Esophagus squamous epithelium (tissue), 5 donors: ENCODE results near the gene PRKX. TPM values are rescaled to one million over a fixed set of nuclear protein-coding genes. Genes with fewer than 3 reads are reported as not detected.

Source experiments
- DNase-seq: peaks from one replicate; lab custom pipeline; 2025; lab: John Stamatoyannopoulos, UW
- H3K27ac ChIP-seq, 4 donors: fragments of 200-600 bp; sonication (generic); one replicate each; pipeline ENCODE4 v1.5.1; 2016 to 2019; ENCODE audit warnings: mild to moderate bottlenecking in 1 of 4
- H3K27me3 ChIP-seq, 4 donors: fragments of 200-600 bp; sonication (generic); 1 replicate in 3 of 4; 2 replicates in 1 of 4; pipeline versions ENCODE4 v1.5.1 to v1.6.0; 2017 to 2021; ENCODE audit warnings: antibody characterized with exemption in 1 of 4
- H3K36me3 ChIP-seq, 3 donors: fragments of 200-600 bp; sonication (generic); one replicate each; pipeline ENCODE4 v1.5.1; 2016 to 2019
- H3K4me1 ChIP-seq, 3 donors: fragments of 200-600 bp; sonication (generic); one replicate each; pipeline ENCODE4 v1.5.1; 2017 to 2019
- H3K4me3 ChIP-seq, 4 donors: fragments of 200-600 bp; sonication (generic); 1 replicate in 3 of 4; 2 replicates in 1 of 4; pipeline ENCODE4 v1.5.1; 2016 to 2019; ENCODE audit warnings: mild to moderate bottlenecking in 2 of 4, moderate library complexity in 1 of 4
- H3K9me3 ChIP-seq, 3 donors: fragments of 200-600 bp; sonication (generic); one replicate each; pipeline ENCODE4 v1.5.1; 2016 to 2019
- CTCF ChIP-seq, 6 experiments: fragments of 450-650 bp in 4 of 6; fragments of 200-600 bp in 2 of 6; sonication (generic) in 2 of 6; IDR thresholded peaks; one replicate each; pipeline ENCODE4 v1.5.1; 2016 to 2019; ENCODE audit warnings: antibody characterized with exemption in 6 of 6, mild to moderate bottlenecking in 4 of 6, moderate library complexity in 4 of 6
- POLR2A ChIP-seq, 4 donors: fragments of 450-650 bp; IDR thresholded peaks; one replicate each; pipeline ENCODE4 v1.6.1; 2017; ENCODE audit warnings: antibody characterized with exemption in 4 of 4, mild to moderate bottlenecking in 4 of 4, moderate library complexity in 3 of 4
- WGBS, 2 donors: methylation state at CpG; one replicate each; pipeline ENCODE4 v1.1.5; 2018; 5-methylcytosine and 5-hydroxymethylcytosine counted together
- intact Hi-C: fragments of 100-400 bp; cut with DNase I; formaldehyde crosslinking; loops from one replicate; pipeline ENCODE4 v1.15.0; 2022
- total RNA-seq, 4 donors: library from RNA; depleted of rRNA; stranded (reverse); fragments of >200 nt; gene quantifications; one replicate each; pipeline ENCODE4 v1.1.0, GENCODE V29; 2016
- donor health status: DM: yes; HTN: yes; CAD: no.

PRKX gene
- total RNA-seq, 4 donors from 2014 or later = 27.8 to 56.0 (median 34.5) TPM

DNA sequence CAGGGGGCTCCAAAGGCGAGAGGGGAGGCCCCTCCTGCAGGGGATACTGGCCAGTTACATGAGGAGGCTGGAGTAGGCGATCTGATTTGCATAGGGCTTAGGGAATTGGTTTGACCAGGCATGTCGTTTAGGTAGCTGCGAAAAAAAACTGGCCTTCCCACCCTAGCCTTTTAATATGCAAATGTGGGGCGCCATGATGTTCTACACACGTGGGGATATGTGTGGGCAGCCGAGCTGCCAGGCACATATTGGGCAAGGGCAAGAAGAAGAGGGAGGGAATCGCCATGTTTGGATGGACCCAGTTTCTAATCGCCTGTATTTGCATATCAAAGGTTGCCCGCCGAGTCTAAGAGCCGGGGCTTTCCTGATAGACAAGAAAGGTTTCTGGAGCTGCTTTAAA lies 121.3 kb downstream of the PRKX start:
- H3K27ac ChIP-seq = no peak overlapping the region
- no peaks in the 10 kb centered on the region for H3K36me3 ChIP-seq
- intact Hi-C loops = no loop called here
- H3K9me3 ChIP-seq = no peaks in the 10 kb centered on the region
- no peak for DNase-seq
- no peaks in the 10 kb centered on the region for H3K4me1 ChIP-seq
- no peak overlapping the region for H3K4me3 ChIP-seq
- WGBS, 2 donors = 35 to 40% methylated on average over 7 to 11 of the region's 12 CpGs
- H3K27me3 ChIP-seq = no peaks in the 10 kb centered on the region
- no peak for TF ChIP-seq POLR2A (IDR thresholded peaks at IDR 0.05)
- no peak for TF ChIP-seq CTCF (IDR thresholded peaks at IDR 0.05)

DNA sequence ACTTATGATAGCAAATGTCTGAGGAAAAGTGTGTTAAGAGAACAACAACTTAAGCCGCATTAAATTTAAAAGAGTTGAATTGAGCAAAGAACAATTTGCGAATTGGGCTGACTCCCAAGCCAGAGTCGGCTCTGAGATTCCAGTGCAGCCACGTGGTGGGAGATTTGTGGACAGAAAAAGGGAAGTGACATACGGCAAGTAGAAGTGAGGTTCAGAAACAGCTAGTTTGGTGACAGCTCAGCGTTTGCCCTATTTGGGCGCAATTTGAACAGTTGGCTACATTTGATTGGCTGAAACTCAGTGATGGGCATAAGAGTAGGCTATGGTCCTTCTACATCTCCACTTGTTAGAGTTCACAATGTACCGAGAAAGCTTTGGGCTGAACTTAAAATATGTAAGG lies 124.0 kb downstream of the PRKX start:
- H3K27ac ChIP-seq = no peak overlapping the region
- DNase-seq = no peak
- H3K27me3 ChIP-seq = no peaks in the 10 kb centered on the region
- no peaks in the 10 kb centered on the region for H3K9me3 ChIP-seq
- 76 to 77% methylated on average over 8 of the region's 8 CpGs for WGBS, 2 donors
- no peaks in the 10 kb centered on the region for H3K36me3 ChIP-seq
- no peak overlapping the region for H3K4me3 ChIP-seq
- intact Hi-C loops = no loop called here
- no peaks in the 10 kb centered on the region for H3K4me1 ChIP-seq
- TF ChIP-seq POLR2A (IDR thresholded peaks at IDR 0.05) (no peak), CTCF (IDR thresholded peaks at IDR 0.05) (no peak)

DNA sequence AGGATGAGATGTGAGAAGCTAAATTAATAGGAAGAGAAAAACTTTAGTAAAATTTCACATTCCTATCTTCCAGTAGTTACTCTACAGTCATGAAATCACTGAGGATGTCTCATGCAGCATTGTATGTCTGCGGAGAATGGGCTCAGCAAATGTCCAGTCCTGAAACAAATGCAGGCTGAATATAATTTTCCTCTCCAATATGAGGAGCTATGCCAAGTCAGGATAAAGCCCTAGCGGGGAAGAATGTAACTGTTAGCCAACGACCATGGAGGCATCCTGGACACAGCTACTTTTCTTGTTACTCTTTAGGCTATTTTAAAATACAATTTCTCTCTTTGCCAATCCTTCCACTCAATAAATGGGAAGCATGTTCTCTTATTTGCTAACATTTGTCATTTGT lies 127.7 kb downstream of the PRKX start:
- Histone ChIP-seq H3K27ac (no peak overlapping the region), H3K4me1 (no peaks in the 10 kb centered on the region), H3K36me3 (no peaks in the 10 kb centered on the region), H3K9me3 (no peaks in the 10 kb centered on the region), H3K4me3 (no peak overlapping the region), H3K27me3 (no peaks in the 10 kb centered on the region)
- intact Hi-C loops = no loop called here
- no peak for DNase-seq
- WGBS, 2 donors = 60 to 70% methylated on average over 3 of the region's 3 CpGs
- TF ChIP-seq POLR2A (IDR thresholded peaks at IDR 0.05) = no peak
- no peak for TF ChIP-seq CTCF (IDR thresholded peaks at IDR 0.05)

DNA sequence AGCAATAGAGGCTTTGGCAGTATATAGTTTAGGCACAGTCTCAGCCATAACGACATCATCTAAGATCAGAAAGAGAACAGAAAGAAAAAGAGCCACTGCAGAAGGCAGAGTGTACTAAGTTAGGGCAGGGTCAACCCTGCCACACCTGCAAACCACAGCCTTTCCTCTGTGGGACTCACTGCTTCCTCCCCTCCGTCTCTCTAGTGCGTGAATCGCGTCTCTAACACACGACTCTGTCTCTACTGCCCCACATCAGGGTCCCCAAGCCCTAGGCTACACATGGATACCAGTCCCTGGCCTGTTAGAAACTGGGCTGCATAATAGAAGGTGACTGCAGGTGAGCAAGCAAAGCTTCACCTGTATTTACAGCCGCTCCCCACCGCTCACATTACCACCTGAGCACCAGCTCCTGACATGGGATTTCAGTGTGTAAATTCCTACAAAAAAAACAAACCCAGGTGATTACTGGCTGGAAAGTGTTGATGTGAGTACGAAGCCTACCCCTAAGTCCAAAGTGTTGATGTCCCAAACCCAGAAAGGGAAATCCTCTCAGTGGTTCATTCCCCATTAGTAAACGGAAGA lies 128.9 kb downstream of the PRKX start:
- no peaks in the 10 kb centered on the region for H3K4me1 ChIP-seq
- H3K27ac ChIP-seq = no peak overlapping the region
- WGBS, 2 donors = 72 to 87% methylated on average over 9 of the region's 10 CpGs
- no peak for DNase-seq
- no peak overlapping the region for H3K4me3 ChIP-seq
- H3K27me3 ChIP-seq = no peaks in the 10 kb centered on the region
- TF ChIP-seq POLR2A (IDR thresholded peaks at IDR 0.05) = no peak
- TF ChIP-seq CTCF (IDR thresholded peaks at IDR 0.05) = no peak
- H3K36me3 ChIP-seq = no peaks in the 10 kb centered on the region
- H3K9me3 ChIP-seq = no peaks in the 10 kb centered on the region
- intact Hi-C loops = no loop called here

DNA sequence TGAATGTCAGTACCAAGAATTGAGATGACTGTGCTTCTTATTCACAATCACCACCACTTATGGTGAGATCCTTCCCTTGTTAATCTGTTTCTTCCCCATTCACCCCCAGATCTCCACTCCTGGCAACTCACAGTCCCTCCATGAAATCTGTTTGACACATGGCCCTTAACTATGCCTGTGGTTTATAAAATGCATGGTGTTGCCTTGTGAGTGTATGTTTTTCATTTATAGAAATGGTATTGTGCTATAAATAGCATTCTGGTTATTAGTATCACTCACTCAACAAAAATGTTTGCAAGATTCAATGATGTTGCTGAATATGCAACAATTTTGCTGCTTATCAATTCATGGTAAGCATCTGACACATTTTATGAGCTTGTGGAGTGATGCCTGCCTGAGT lies 131.0 kb downstream of the PRKX start:
- no peak overlapping the region for H3K27ac ChIP-seq
- H3K9me3 ChIP-seq = no peaks in the 10 kb centered on the region
- no peaks in the 10 kb centered on the region for H3K4me1 ChIP-seq
- TF ChIP-seq POLR2A (IDR thresholded peaks at IDR 0.05) = no peak
- no peak for TF ChIP-seq CTCF (IDR thresholded peaks at IDR 0.05)
- H3K4me3 ChIP-seq = no peak overlapping the region
- H3K27me3 ChIP-seq = no peaks in the 10 kb centered on the region
- intact Hi-C loops = no loop called here
- no peaks in the 10 kb centered on the region for H3K36me3 ChIP-seq
- no peak for DNase-seq
